Mucosa of descending colon (tissue), 3 donors: ENCODE measurements around the gene PTPRH. TPM values are rescaled to one million over a fixed set of nuclear protein-coding genes. Genes with fewer than 3 reads are reported as not detected.
"Not testable (repeated sequence)": the region's sequence is repeated elsewhere in the genome, so short reads cannot be mapped to it uniquely, and the experiment has no call there.

Experiments
- ATAC-seq: fragments of 200-7000 bp; cut with Tn5 transposase; one replicate; pipeline ENCODE4 v1.9.1; 2020; ENCODE audit warnings: mild to moderate bottlenecking, moderate library complexity
- DNase-seq, 3 donors: peaks; one replicate each; pipeline ENCODE4 v3.0.0-alpha.2; 2020
- H3K36me3 ChIP-seq: fragments of 200-600 bp; one replicate; pipeline ENCODE4 v1.8.0; 2021; ENCODE audit warnings: low read depth, mild to moderate bottlenecking
- H3K4me1 ChIP-seq: fragments of 200-600 bp; one replicate; pipeline ENCODE4 v1.8.0; 2021; ENCODE audit warnings: low read depth, mild to moderate bottlenecking
- H3K4me3 ChIP-seq: fragments of 200-600 bp; one replicate; pipeline ENCODE4 v1.8.0; 2021; ENCODE audit warnings: mild to moderate bottlenecking
- H3K9me3 ChIP-seq: fragments of 200-600 bp; one replicate; pipeline ENCODE4 v1.8.0; 2021; ENCODE audit warnings: mild to moderate bottlenecking
- CTCF ChIP-seq: fragments of 200-600 bp; IDR thresholded peaks from one replicate; pipeline ENCODE4 v1.8.0; 2022; ENCODE audit warnings: antibody characterized with exemption, mild to moderate bottlenecking
- intact Hi-C, 2 donors: fragments of 100-400 bp; cut with DNase I in 1 of 2; cut with micrococcal nuclease in 1 of 2; formaldehyde crosslinking; loops; one replicate each; pipeline versions ENCODE4 v1.11.0 to v1.11.1; 2022; cut with DNase I, micrococcal nuclease
- total RNA-seq, 3 donors: library from RNA; stranded (reverse); fragmentation: NEBNext Ultra II Directional in 2 of 3; extraction: Animal tissue kit (Norgen Biotek cat#: 25700) in 2 of 3; gene quantifications; one replicate each; pipeline versions ENCODE4 v1.2.1 to v1.2.4, GENCODE V29; 2021 to 2023
- donor health status: DM: no; HTN: no; CAD: no; lungs with moderate emphysema.
- donor health status: DM: no; HTN: no; CAD: no.
- donor health status: DM: no; HTN: yes; CAD: no.

PTPRH gene
- total RNA-seq, 3 donors from 2014 or later = 62.3 to 181 (median 94.8) TPM

GRCh38 chr19:55225415-55225958 lies 16.2 kb upstream of the PTPRH start:
- Histone ChIP-seq H3K4me1 (no peaks in the 10 kb centered on the region), H3K9me3 (no peaks in the 10 kb centered on the region), H3K4me3 (no peak overlapping the region), H3K36me3 (no peaks in the 10 kb centered on the region)
- no peak for TF ChIP-seq CTCF
- intact Hi-C loops = no loop called here
- DNase-seq (no peak), ATAC-seq (no peak)

- DNase-seq, H3K36me3 ChIP-seq, H3K4me1 ChIP-seq, intact Hi-C loops, H3K4me3 ChIP-seq, H3K9me3 ChIP-seq, ATAC-seq: not testable (repeated sequence)
These were observed 15.5 kb upstream of the PTPRH start for GRCh38 chr19:55224679-55225414.

- DNase-seq = no peak
- intact Hi-C loops = no loop called here
- Histone ChIP-seq H3K4me1 (no peaks in the 10 kb centered on the region), H3K9me3 (no peaks in the 10 kb centered on the region), H3K36me3 (no peaks in the 10 kb centered on the region), H3K4me3 (no peak overlapping the region)
- no peak for TF ChIP-seq CTCF
- ATAC-seq = no peak
These were observed 14.9 kb upstream of the PTPRH start for GRCh38 chr19:55224038-55224665.

- DNase-seq (no peak), ATAC-seq (peak; percentile 6)
- no peaks in the 10 kb centered on the region for H3K36me3 ChIP-seq
- intact Hi-C loops = no loop called here
- no peaks in the 10 kb centered on the region for H3K9me3 ChIP-seq
- H3K4me1 ChIP-seq = no peaks in the 10 kb centered on the region
- H3K4me3 ChIP-seq = no peak overlapping the region
- TF ChIP-seq CTCF = no peak
These were observed 14.2 kb upstream of the PTPRH start for GRCh38 chr19:55223291-55224037.

GRCh38 chr19:55220525-55220924 lies 11.2 kb upstream of the PTPRH start:
- no peak for TF ChIP-seq CTCF
- intact Hi-C loops = no loop called here
- no peaks in the 10 kb centered on the region for H3K36me3 ChIP-seq
- no peaks in the 10 kb centered on the region for H3K9me3 ChIP-seq
- peaks cover 9% of the 10 kb centered on the region for H3K4me1 ChIP-seq
- ATAC-seq (no peak), DNase-seq (no peak)
- H3K4me3 ChIP-seq = no peak overlapping the region
